A673 (cell line): ENCODE data around the gene CD200R1.

Experiments
- EZH2 ChIP-seq: fragments of 200-600 bp; sonication (generic); IDR thresholded peaks from 2 replicates; pipeline ENCODE4 v1.6.1; 2017; ENCODE audit warnings: borderline replicate concordance, low read depth, mild to moderate bottlenecking, mixed read lengths, antibody characterized with exemption, low read length; ENCODE audit not compliant: poor library complexity, severe bottlenecking
- TF ChIP-seq, protein P1 (sequence below): fragments of 300-800, 200-600 bp; sonication (generic); conservative IDR thresholded peaks from 2 replicates; pipeline ENCODE4 v1.5.1; 2017; ENCODE audit warnings: low read depth, mild to moderate bottlenecking, antibody characterized with exemption, low read length, moderate library complexity, mixed read lengths

GRCh38 chr3:112963683-112964082 is 11.2 kb downstream of the CD200R1 start:
- TF ChIP-seq, protein P1, sequence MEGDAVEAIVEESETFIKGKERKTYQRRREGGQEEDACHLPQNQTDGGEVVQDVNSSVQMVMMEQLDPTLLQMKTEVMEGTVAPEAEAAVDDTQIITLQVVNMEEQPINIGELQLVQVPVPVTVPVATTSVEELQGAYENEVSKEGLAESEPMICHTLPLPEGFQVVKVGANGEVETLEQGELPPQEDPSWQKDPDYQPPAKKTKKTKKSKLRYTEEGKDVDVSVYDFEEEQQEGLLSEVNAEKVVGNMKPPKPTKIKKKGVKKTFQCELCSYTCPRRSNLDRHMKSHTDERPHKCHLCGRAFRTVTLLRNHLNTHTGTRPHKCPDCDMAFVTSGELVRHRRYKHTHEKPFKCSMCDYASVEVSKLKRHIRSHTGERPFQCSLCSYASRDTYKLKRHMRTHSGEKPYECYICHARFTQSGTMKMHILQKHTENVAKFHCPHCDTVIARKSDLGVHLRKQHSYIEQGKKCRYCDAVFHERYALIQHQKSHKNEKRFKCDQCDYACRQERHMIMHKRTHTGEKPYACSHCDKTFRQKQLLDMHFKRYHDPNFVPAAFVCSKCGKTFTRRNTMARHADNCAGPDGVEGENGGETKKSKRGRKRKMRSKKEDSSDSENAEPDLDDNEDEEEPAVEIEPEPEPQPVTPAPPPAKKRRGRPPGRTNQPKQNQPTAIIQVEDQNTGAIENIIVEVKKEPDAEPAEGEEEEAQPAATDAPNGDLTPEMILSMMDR = no peak
- TF ChIP-seq EZH2 = no peak
